Measurements from ENCODE around the gene RECK. TPM values are rescaled to one million over a fixed set of nuclear protein-coding genes. Genes with fewer than 3 reads are reported as not detected.
A peak's percentile ranks its signal among the peaks of the same experiment; 100 is the strongest.
"Not testable (repeated sequence)": the region's sequence is repeated elsewhere in the genome, so short reads cannot be mapped to it uniquely, and the experiment has no call there.

Gene RECK
- total RNA-seq, 5 donors from 2014 or later (not counting 1 experiment from before 2014, with no cell fraction given) = 8.9 to 11.4 (median 9.9) TPM

DNA sequence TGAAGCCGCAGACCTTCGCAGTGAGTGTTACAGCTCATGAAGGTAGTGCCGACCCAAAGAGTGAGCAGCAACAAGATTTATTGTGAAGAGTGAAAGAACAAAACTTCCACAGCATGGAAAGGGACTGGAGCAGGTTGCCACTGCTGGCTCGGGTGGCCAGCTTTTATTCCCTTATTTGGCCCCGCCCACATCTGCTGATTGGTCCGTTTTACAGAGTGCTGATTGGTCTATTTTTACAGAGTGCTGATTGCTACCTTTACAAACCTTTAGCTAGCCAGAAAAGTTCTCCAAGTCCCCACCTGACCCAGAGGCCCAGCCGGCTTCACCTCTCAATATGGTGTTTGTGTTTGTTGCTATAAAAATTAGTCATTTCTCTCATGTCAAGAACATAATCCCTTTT is 49.7 kb downstream of the RECK start:
- H3K27me3 ChIP-seq (replicated peaks in 1 of 2; ENCODE audit: control insufficient read depth in 2 of 2, extremely low read depth in 1 of 2, insufficient read depth in 2 of 2, low read length in 1 of 2) = no peaks in the 10 kb centered on the region
- DNase-seq = peak in 1 of 35 experiments; percentile 3
- H3K9me3 Mint-ChIP-seq = no peaks in the 10 kb centered on the region
- ChIA-PET CTCF (interaction anchor here (0.6 to 1.1 kb wide), 2 partner anchors 15 to 235 kb away, joined by 3 to 4 read pairs; no protein-coding TSS in a partner anchor), POLR2A (no interaction called here)
- H3K36me3 ChIP-seq (ENCODE audit: control insufficient read depth in 2 of 2, extremely low read depth in 1 of 2, insufficient read depth in 1 of 2, low read length in 1 of 2) = peaks cover 4 to 7% of the 10 kb centered on the region in 2 donors
- no peak overlapping the region for H3K4me3 ChIP-seq (ENCODE audit: control insufficient read depth in 1 of 2, extremely low read depth in 1 of 2, low read length in 1 of 2)
- no peak overlapping the region for H3K4me3 Mint-ChIP-seq
- H3K27me3 Mint-ChIP-seq = no peaks in the 10 kb centered on the region
- H3K4me1 ChIP-seq (ENCODE audit: control insufficient read depth in 1 of 2, extremely low read depth in 1 of 2, insufficient read depth in 2 of 2, low read length in 2 of 2) = no peaks in the 10 kb centered on the region
- no peak for ATAC-seq (replicated peaks in 1 of 4)
- peaks cover under 1 to 2% (median under 1%) of the 10 kb centered on the region in 3 donors for H3K4me1 Mint-ChIP-seq
- no peaks in the 10 kb centered on the region for H3K9me3 ChIP-seq
- 100% methylated on average over 3 of the region's 7 CpGs for WGBS (ENCODE audit: insufficient coverage)
- peaks cover 49% of the 10 kb centered on the region for H3K36me3 Mint-ChIP-seq
- H3K27ac Mint-ChIP-seq = no peak overlapping the region
- no peak overlapping the region for H3K27ac ChIP-seq (ENCODE audit: low read length)

DNA sequence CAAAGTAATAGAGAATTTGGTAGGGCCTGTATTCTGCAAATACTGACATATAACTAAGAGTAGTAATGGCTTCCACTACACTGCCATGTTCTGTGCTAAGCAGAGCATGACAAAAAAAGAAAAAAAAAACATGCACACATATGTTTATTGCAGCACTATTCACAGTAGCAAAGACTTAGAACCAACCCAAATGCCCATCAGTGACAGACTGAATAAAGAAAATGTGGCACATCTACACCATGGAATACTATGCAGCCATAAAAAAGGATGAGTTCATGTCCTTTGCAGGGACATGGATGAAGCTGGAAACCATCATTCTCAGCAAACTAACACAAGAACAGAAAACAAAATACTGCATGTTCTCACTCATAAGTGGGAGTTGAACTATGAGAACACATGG is 50.3 kb downstream of the RECK start:
- POLR2A ChIA-PET; H3K27me3 Mint-ChIP-seq; H3K27me3 ChIP-seq (replicated peaks in 1 of 2; ENCODE audit: control insufficient read depth in 2 of 2, extremely low read depth in 1 of 2, insufficient read depth in 2 of 2, low read length in 1 of 2); H3K27ac Mint-ChIP-seq; H3K4me1 Mint-ChIP-seq; DNase-seq; ATAC-seq (replicated peaks in 1 of 4); H3K9me3 Mint-ChIP-seq; H3K4me3 ChIP-seq (ENCODE audit: control insufficient read depth in 1 of 2, extremely low read depth in 1 of 2, low read length in 1 of 2); H3K9me3 ChIP-seq; H3K4me3 Mint-ChIP-seq; H3K27ac ChIP-seq (ENCODE audit: low read length); H3K36me3 ChIP-seq (ENCODE audit: control insufficient read depth in 2 of 2, extremely low read depth in 1 of 2, insufficient read depth in 1 of 2, low read length in 1 of 2); H3K4me1 ChIP-seq (ENCODE audit: control insufficient read depth in 1 of 2, extremely low read depth in 1 of 2, insufficient read depth in 2 of 2, low read length in 2 of 2): not testable (repeated sequence)
- H3K36me3 Mint-ChIP-seq = peaks cover 51% of the 10 kb centered on the region
- CTCF ChIA-PET = interaction anchor here in 1 of 2 donors (0.5 to 0.7 kb wide), 2 partner anchors 16 to 74 kb away, joined by 3 to 4 read pairs; no protein-coding TSS in a partner anchor

DNA sequence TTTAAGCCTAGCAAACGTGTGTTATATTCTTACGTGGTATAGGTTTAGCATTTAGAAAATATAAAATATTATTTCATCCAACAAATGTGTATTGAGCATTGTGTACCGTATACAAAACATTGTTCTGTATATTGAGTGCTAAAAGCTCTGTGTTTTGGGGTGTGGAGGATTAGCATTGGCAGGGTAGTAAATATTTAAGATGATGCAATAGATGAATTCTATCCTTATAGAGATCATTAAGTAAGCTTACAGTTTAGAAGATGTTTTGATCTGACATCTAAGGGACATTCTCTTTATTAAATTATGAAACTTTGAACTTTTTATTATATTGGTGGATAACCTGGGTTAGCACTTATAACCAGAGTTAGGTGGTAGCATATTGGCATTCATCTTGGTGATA is 51.3 kb downstream of the RECK start:
- peaks cover 0 to 6% of the 10 kb centered on the region in 2 experiments for H3K4me1 ChIP-seq (ENCODE audit: control insufficient read depth in 1 of 2, extremely low read depth in 1 of 2, insufficient read depth in 2 of 2, low read length in 2 of 2)
- no peak overlapping the region for H3K4me3 ChIP-seq (ENCODE audit: control insufficient read depth in 1 of 2, extremely low read depth in 1 of 2, low read length in 1 of 2)
- peaks cover 0 to 7% of the 10 kb centered on the region in 2 donors for H3K36me3 ChIP-seq (ENCODE audit: control insufficient read depth in 2 of 2, extremely low read depth in 1 of 2, insufficient read depth in 1 of 2, low read length in 1 of 2)
- H3K27ac ChIP-seq (ENCODE audit: low read length) = no peak overlapping the region
- H3K9me3 ChIP-seq = no peaks in the 10 kb centered on the region
- Mint-ChIP-seq H3K27ac (no peak overlapping the region), H3K9me3 (no peaks in the 10 kb centered on the region), H3K4me3 (no peak overlapping the region), H3K36me3 (peaks cover 43% of the 10 kb centered on the region), H3K27me3 (no peaks in the 10 kb centered on the region), H3K4me1 (peaks cover 14 to 16% (median 15%) of the 10 kb centered on the region in 3 donors)
- no peaks in the 10 kb centered on the region for H3K27me3 ChIP-seq (replicated peaks in 1 of 2; ENCODE audit: control insufficient read depth in 2 of 2, extremely low read depth in 1 of 2, insufficient read depth in 2 of 2, low read length in 1 of 2)
- DNase-seq (no peak), ATAC-seq (replicated peaks in 1 of 4) (no peak)
- no CpG with 5 or more reads among the region's 3 CpGs for WGBS (ENCODE audit: insufficient coverage)
- POLR2A ChIA-PET = no interaction called here
- CTCF ChIA-PET = interaction anchor here in 1 of 2 donors (0.6 kb wide), 1 partner anchor 79 kb away, joined by 5 read pairs; no protein-coding TSS in a partner anchor

DNA sequence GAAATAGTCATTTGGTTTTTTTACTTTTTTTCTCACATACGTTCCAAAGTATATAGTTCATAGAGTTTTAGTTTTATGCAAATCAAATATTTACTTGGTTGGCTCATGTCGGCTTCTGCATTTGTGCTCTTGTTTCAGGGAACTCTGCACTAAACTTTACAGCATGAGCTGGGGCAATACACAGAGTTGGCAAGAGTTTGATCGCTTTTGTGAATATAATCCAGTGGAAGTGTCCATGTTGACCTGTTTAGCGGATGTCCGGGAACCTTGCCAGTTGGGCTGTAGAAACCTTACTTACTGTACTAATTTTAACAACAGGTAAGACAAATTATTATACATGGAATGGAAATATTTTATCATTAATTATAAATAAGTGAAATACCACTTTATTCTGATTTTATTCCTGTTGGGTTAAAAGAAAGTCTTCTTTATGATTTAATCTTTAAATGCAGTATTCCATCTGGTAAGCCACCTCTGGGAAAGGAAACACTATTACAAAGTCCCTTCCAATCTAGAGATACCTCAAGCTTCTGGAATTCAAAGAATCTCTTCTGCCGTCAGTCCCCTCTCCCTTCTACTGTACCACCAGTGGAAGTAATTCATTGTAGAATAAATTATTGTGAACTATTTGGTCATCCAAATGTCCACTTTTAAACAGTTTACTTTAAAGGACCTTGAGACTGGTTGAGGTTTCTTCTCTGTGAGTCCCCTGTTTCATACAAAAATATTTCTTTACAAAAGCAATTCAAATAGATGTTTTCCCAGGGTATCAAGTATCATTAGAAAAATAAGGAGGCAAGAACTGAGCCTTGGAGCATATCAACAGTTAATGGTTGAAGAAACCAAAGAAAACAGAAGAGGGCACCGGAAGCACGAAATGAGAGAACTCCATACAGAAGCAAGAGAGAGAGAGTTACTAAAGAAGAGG is 54.6 kb downstream of the RECK start:
- peak overlapping the region; percentile 10 to 53 (median 34) for H3K4me3 Mint-ChIP-seq
- H3K4me3 ChIP-seq (ENCODE audit: control insufficient read depth in 1 of 2, extremely low read depth in 1 of 2, low read length in 1 of 2) = no peak overlapping the region
- ATAC-seq (replicated peaks in 1 of 4) = no peak
- no peak overlapping the region for H3K27ac ChIP-seq (ENCODE audit: low read length)
- no peaks in the 10 kb centered on the region for H3K27me3 ChIP-seq (replicated peaks in 1 of 2; ENCODE audit: control insufficient read depth in 2 of 2, extremely low read depth in 1 of 2, insufficient read depth in 2 of 2, low read length in 1 of 2)
- H3K9me3 Mint-ChIP-seq = no peaks in the 10 kb centered on the region
- no peaks in the 10 kb centered on the region for H3K9me3 ChIP-seq
- 100% methylated on average over 1 of the region's 8 CpGs for WGBS (ENCODE audit: insufficient coverage)
- H3K4me1 Mint-ChIP-seq = peaks cover 16 to 19% (median 18%) of the 10 kb centered on the region in 3 donors
- H3K36me3 ChIP-seq (ENCODE audit: control insufficient read depth in 2 of 2, extremely low read depth in 1 of 2, insufficient read depth in 1 of 2, low read length in 1 of 2) = no peaks in the 10 kb centered on the region
- CTCF ChIA-PET = interaction anchor here in 1 of 2 donors (0.9 kb wide), 1 partner anchor 10 kb away, joined by 4 read pairs; no protein-coding TSS in a partner anchor
- H3K4me1 ChIP-seq (ENCODE audit: control insufficient read depth in 1 of 2, extremely low read depth in 1 of 2, insufficient read depth in 2 of 2, low read length in 2 of 2) = peaks cover 0 to 6% of the 10 kb centered on the region in 2 experiments
- DNase-seq = no peak
- H3K27ac Mint-ChIP-seq = peak overlapping the region; percentile 83 to 88
- H3K27me3 Mint-ChIP-seq = no peaks in the 10 kb centered on the region
- peaks cover 19% of the 10 kb centered on the region for H3K36me3 Mint-ChIP-seq
- POLR2A ChIA-PET = no interaction called here

DNA sequence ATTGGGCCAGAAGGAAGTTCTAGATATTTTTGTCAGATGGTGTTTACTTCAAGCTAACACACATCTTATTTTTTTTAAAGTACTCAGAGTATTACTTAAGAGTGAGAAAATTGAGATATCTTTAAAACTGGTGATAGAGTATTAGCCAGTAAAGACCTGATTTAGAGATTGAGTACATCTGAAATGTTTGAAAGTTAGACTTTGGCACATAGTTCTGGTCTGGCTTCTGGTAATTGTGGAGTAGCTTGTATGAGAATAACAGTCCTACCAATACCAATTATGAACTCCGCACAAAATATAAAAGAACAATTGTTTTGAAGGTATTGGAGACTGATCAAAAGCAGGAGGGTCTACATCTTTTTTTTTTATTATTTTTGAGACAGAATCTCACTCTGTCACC is 55.3 kb downstream of the RECK start:
- no peaks in the 10 kb centered on the region for H3K27me3 ChIP-seq (replicated peaks in 1 of 2; ENCODE audit: control insufficient read depth in 2 of 2, extremely low read depth in 1 of 2, insufficient read depth in 2 of 2, low read length in 1 of 2)
- Mint-ChIP-seq H3K27me3 (no peaks in the 10 kb centered on the region), H3K9me3 (no peaks in the 10 kb centered on the region), H3K4me3 (peak overlapping the region in 2 of 3 donors; percentile 34 to 53), H3K36me3 (peaks cover 12% of the 10 kb centered on the region), H3K27ac (peak overlapping the region; percentile 83 to 88), H3K4me1 (peaks cover 16 to 19% (median 18%) of the 10 kb centered on the region in 3 donors)
- H3K36me3 ChIP-seq (ENCODE audit: control insufficient read depth in 2 of 2, extremely low read depth in 1 of 2, insufficient read depth in 1 of 2, low read length in 1 of 2) = no peaks in the 10 kb centered on the region
- POLR2A ChIA-PET = no interaction called here
- no peaks in the 10 kb centered on the region for H3K9me3 ChIP-seq
- H3K27ac ChIP-seq (ENCODE audit: low read length) = peak overlapping the region; percentile 56
- peaks cover 0 to 6% of the 10 kb centered on the region in 2 experiments for H3K4me1 ChIP-seq (ENCODE audit: control insufficient read depth in 1 of 2, extremely low read depth in 1 of 2, insufficient read depth in 2 of 2, low read length in 2 of 2)
- no peak for DNase-seq
- CTCF ChIA-PET = interaction anchor here (0.9 to 1.6 kb wide), 3 partner anchors 10 to 11 kb away, joined by 4 to 7 read pairs (median 6); no protein-coding TSS in a partner anchor
- H3K4me3 ChIP-seq (ENCODE audit: control insufficient read depth in 1 of 2, extremely low read depth in 1 of 2, low read length in 1 of 2) = no peak overlapping the region
- WGBS (ENCODE audit: insufficient coverage) = no CpG with 5 or more reads among the region's 1 CpG
- no peak for ATAC-seq (replicated peaks in 1 of 4)

DNA sequence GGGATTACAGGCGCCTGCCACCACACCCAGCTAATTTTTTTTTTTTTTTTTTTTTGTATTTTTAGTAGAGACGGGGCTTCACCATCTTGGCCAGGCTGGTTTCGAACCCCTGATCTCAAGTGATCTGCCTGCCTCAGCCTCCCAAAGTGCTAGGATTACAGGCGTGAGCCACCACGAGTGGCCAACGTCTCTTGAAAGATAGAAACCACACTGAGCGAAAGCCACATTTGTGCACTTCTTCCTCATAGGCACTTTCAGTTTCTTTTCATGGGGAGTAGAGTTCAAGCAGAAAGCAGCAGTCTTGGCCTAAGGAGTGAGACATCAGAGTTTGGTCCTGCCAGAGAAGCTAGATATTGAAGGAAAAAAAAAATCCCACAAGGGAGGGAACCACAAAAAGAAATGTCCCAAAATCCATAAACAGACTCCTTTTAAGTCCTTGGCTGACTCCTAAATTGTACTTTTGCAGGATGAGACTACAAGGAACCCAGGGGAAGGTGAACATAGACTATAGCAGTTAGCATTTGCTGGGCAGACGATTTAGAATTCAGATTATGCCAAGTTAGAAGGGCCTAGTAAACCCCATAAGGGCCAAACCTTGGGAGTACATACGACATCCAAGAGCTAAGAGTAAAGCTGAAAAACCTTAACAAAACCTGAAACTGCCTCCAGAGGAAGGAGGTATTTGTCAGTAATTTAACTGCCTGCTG is 55.9 kb downstream of the RECK start:
- H3K4me1 ChIP-seq (ENCODE audit: control insufficient read depth in 1 of 2, extremely low read depth in 1 of 2, insufficient read depth in 2 of 2, low read length in 2 of 2) = peaks cover 0 to 6% of the 10 kb centered on the region in 2 experiments
- peak overlapping the region; percentile 56 for H3K27ac ChIP-seq (ENCODE audit: low read length)
- DNase-seq = peak in 31 of 35 experiments; percentile 4 to 60 (median 13)
- no peaks in the 10 kb centered on the region for H3K27me3 ChIP-seq (replicated peaks in 1 of 2; ENCODE audit: control insufficient read depth in 2 of 2, extremely low read depth in 1 of 2, insufficient read depth in 2 of 2, low read length in 1 of 2)
- H3K9me3 ChIP-seq = no peaks in the 10 kb centered on the region
- H3K9me3 Mint-ChIP-seq = no peaks in the 10 kb centered on the region
- H3K4me1 Mint-ChIP-seq = peaks cover 16 to 19% (median 18%) of the 10 kb centered on the region in 3 donors
- peaks cover 6% of the 10 kb centered on the region for H3K36me3 Mint-ChIP-seq
- ATAC-seq (replicated peaks in 1 of 4) = peak; percentile 78 to 95 (median 91)
- H3K4me3 Mint-ChIP-seq = peak overlapping the region; percentile 51 to 72 (median 53)
- WGBS (ENCODE audit: insufficient coverage) = 88% methylated on average over 1 of the region's 9 CpGs
- peak overlapping the region in 1 of 2 donors; percentile 9 for H3K4me3 ChIP-seq (ENCODE audit: control insufficient read depth in 1 of 2, extremely low read depth in 1 of 2, low read length in 1 of 2)
- no peaks in the 10 kb centered on the region for H3K36me3 ChIP-seq (ENCODE audit: control insufficient read depth in 2 of 2, extremely low read depth in 1 of 2, insufficient read depth in 1 of 2, low read length in 1 of 2)
- H3K27me3 Mint-ChIP-seq = no peaks in the 10 kb centered on the region
- POLR2A ChIA-PET = interaction anchor here in 1 of 2 donors (0.6 kb wide), 2 partner anchors 12 to 206 kb away, joined by 3 to 5 read pairs; no protein-coding TSS in a partner anchor
- peak overlapping the region; percentile 89 to 91 for H3K27ac Mint-ChIP-seq
- CTCF ChIA-PET = interaction anchor here (0.6 to 1.6 kb wide), 4 partner anchors 9 to 34 kb away, joined by 4 to 7 read pairs (median 6); no protein-coding TSS in a partner anchor

Measured in T-cell (primary cell).